PC-3 (cell line): ENCODE measurements around the gene ACTL7A. TPM values are rescaled to one million over a fixed set of nuclear protein-coding genes. Genes with fewer than 3 reads are reported as not detected.

Experiments
- ATAC-seq: fragments of 200-7000 bp; cut with Tn5 transposase; 2 replicates; pipeline ENCODE4 v1.9.1; 2020; ENCODE audit warnings: mild to moderate bottlenecking, moderate library complexity
- BruUV-seq: library from RNA; stranded (reverse); fragments of 400-500 nt; replicated peaks from 2 replicates; lab custom pipeline; 2021; lab: Mats Ljungman, UMichigan
- CTCF ChIA-PET: fragments of 300-600 bp; sonication (Branson Sonifier 250); formaldehyde crosslinking; loops from one replicate; lab custom pipeline; 2022; ENCODE audit warnings: antibody characterized with exemption; lab: Charles Lee
- POLR2A ChIA-PET: fragments of 300-600 bp; sonication (Branson Sonifier 250); formaldehyde crosslinking; loops from one replicate; lab custom pipeline; 2022; ENCODE audit warnings: antibody characterized with exemption; ENCODE audit not compliant: unreplicated experiment; lab: Charles Lee
- DNase-seq: peaks from one replicate; pipeline ENCODE4 v3.0.0-alpha.2; 2015
- H2AFZ ChIP-seq: fragments of 300-600 bp; sonication (generic); 2 replicates; pipeline ENCODE4 v1.6.0; 2016; ENCODE audit warnings: antibody characterized with exemption, low read length
- H3F3A ChIP-seq: fragments of 300-600 bp; sonication (generic); one replicate; pipeline ENCODE4 v1.6.0; 2017; ENCODE audit warnings: antibody characterized with exemption, low read length, control low read depth, mild to moderate bottlenecking; ENCODE audit not compliant: unreplicated experiment
- H3K27ac ChIP-seq: fragments of 300-600 bp; sonication (generic); 2 replicates; pipeline ENCODE4 v1.5.1; 2016; ENCODE audit warnings: mild to moderate bottlenecking, low read length
- H3K27me3 ChIP-seq: fragments of 300-600 bp; sonication (generic); 2 replicates; pipeline ENCODE4 v1.6.1; 2016; ENCODE audit warnings: low read length, mixed read lengths
- H3K36me3 ChIP-seq: fragments of 300-600 bp; sonication (generic); 2 replicates; pipeline ENCODE4 v1.6.1; 2016; ENCODE audit warnings: low read depth, mixed run types, low read length, mixed read lengths
- H3K4me1 ChIP-seq: fragments of 300-600 bp; sonication (generic); 2 replicates; pipeline ENCODE4 v1.5.1; 2016; ENCODE audit warnings: low read length; ENCODE audit not compliant: insufficient read depth
- H3K4me2 ChIP-seq: fragments of 300-600 bp; sonication (generic); 2 replicates; pipeline ENCODE4 v1.6.0; 2016; ENCODE audit warnings: low read length
- H3K4me3 ChIP-seq: fragments of 300-600 bp; sonication (generic); 2 replicates; pipeline ENCODE4 v1.5.1; 2016; ENCODE audit warnings: mild to moderate bottlenecking, low read length, mixed read lengths
- H3K79me2 ChIP-seq: fragments of 300-600 bp; sonication (generic); 2 replicates; pipeline ENCODE4 v1.6.1; 2017; ENCODE audit warnings: low read length, mixed read lengths
- H3K9ac ChIP-seq: fragments of 300-600 bp; sonication (generic); 2 replicates; pipeline ENCODE4 v1.6.0; 2016; ENCODE audit warnings: mild to moderate bottlenecking, low read length
- H3K9me2 ChIP-seq: fragments of 300-600 bp; sonication (generic); replicated peaks from 2 replicates; pipeline ENCODE4 v1.6.1; 2016; ENCODE audit warnings: mixed run types, low read length, mixed read lengths
- H3K9me3 ChIP-seq: fragments of 300-600 bp; sonication (generic); 2 replicates; pipeline ENCODE4 v1.6.1; 2016; ENCODE audit warnings: low read length, mixed read lengths
- H4K20me1 ChIP-seq: fragments of 300-600 bp; sonication (generic); 2 replicates; pipeline ENCODE4 v1.6.1; 2016; ENCODE audit warnings: low read length, mixed read lengths
- EZH2 ChIP-seq: fragments of 300-600 bp; sonication (generic); IDR thresholded peaks from one replicate; pipeline ENCODE4 v1.6.1; 2017; ENCODE audit warnings: antibody characterized with exemption, mild to moderate bottlenecking, low read length; ENCODE audit not compliant: unreplicated experiment
- EZH2phosphoT487 ChIP-seq: fragments of 300-600 bp; sonication (generic); IDR thresholded peaks from 2 replicates; pipeline ENCODE4 v1.6.1; 2018; ENCODE audit warnings: mild to moderate bottlenecking, antibody characterized with exemption, low read length, borderline replicate concordance
- intact Hi-C: fragments of 100-400 bp; cut with micrococcal nuclease; formaldehyde crosslinking; loops from 2 replicates; pipeline ENCODE4 v1.9.0; 2023
- total RNA-seq: library from RNA; depleted of rRNA; stranded (reverse); fragments of >200 nt; gene quantifications from 2 replicates; pipeline ENCODE4 v1.2.3, GENCODE V29; 2014
- TF ChIP-seq, protein P1 (sequence below): fragments of 300-600 bp; sonication (generic); conservative IDR thresholded peaks from 2 replicates; pipeline ENCODE4 v1.5.1; 2017; ENCODE audit warnings: antibody characterized with exemption, low read depth, mild to moderate bottlenecking, low read length

Gene ACTL7A
- total RNA-seq, 1 experiment from 2014 or later, result not detected

GRCh38 chr9:108864446-108864845, 2.4 kb downstream of the ACTL7A start:
- TF ChIP-seq EZH2, result no peak
- TF ChIP-seq, protein P1, sequence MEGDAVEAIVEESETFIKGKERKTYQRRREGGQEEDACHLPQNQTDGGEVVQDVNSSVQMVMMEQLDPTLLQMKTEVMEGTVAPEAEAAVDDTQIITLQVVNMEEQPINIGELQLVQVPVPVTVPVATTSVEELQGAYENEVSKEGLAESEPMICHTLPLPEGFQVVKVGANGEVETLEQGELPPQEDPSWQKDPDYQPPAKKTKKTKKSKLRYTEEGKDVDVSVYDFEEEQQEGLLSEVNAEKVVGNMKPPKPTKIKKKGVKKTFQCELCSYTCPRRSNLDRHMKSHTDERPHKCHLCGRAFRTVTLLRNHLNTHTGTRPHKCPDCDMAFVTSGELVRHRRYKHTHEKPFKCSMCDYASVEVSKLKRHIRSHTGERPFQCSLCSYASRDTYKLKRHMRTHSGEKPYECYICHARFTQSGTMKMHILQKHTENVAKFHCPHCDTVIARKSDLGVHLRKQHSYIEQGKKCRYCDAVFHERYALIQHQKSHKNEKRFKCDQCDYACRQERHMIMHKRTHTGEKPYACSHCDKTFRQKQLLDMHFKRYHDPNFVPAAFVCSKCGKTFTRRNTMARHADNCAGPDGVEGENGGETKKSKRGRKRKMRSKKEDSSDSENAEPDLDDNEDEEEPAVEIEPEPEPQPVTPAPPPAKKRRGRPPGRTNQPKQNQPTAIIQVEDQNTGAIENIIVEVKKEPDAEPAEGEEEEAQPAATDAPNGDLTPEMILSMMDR, result no peak
- no peak for TF ChIP-seq EZH2phosphoT487
- intact Hi-C loops, result no loop called here
- H3K27ac ChIP-seq, result no peak overlapping the region
- no peaks in the 10 kb centered on the region for H3K9me2 ChIP-seq
- H3K4me1 ChIP-seq, result peaks cover 7% of the 10 kb centered on the region
- DNase-seq (no peak), ATAC-seq (no peak)
- no peak overlapping the region for H2AFZ ChIP-seq
- no peak overlapping the region for H3K4me3 ChIP-seq
- CTCF ChIA-PET, result no interaction called here
- no peaks in the 10 kb centered on the region for H3K79me2 ChIP-seq
- H3K4me2 ChIP-seq, result no peak overlapping the region
- no TSS peak for BruUV-seq
- H4K20me1 ChIP-seq, result no peaks in the 10 kb centered on the region
- no peaks in the 10 kb centered on the region for H3K36me3 ChIP-seq
- no peaks in the 10 kb centered on the region for H3K27me3 ChIP-seq
- no peaks in the 10 kb centered on the region for H3F3A ChIP-seq
- no peaks in the 10 kb centered on the region for H3K9me3 ChIP-seq
- POLR2A ChIA-PET, result no interaction called here
- no peak overlapping the region for H3K9ac ChIP-seq

GRCh38 chr9:108865037-108865436, 3.0 kb downstream of the ACTL7A start:
- TF ChIP-seq, protein P1, result no peak
- TF ChIP-seq EZH2phosphoT487 (no peak), EZH2 (no peak)

GRCh38 chr9:108866001-108866420, 3.9 kb downstream of the ACTL7A start:
- Histone ChIP-seq H3K79me2 (no peaks in the 10 kb centered on the region), H2AFZ (no peak overlapping the region), H3K9me3 (no peaks in the 10 kb centered on the region), H3F3A (no peaks in the 10 kb centered on the region), H3K27me3 (no peaks in the 10 kb centered on the region), H3K9ac (no peak overlapping the region), H3K9me2 (no peaks in the 10 kb centered on the region), H3K4me1 (peaks cover 11% of the 10 kb centered on the region), H3K4me2 (no peak overlapping the region), H3K4me3 (no peak overlapping the region), H4K20me1 (no peaks in the 10 kb centered on the region), H3K36me3 (no peaks in the 10 kb centered on the region), H3K27ac (no peak overlapping the region)
- DNase-seq (no peak), ATAC-seq (no peak)
- BruUV-seq, result no TSS peak
- POLR2A ChIA-PET, result no interaction called here
- CTCF ChIA-PET, result no interaction called here
- intact Hi-C loops, result no loop called here
- no peak for TF ChIP-seq EZH2phosphoT487
- no peak for TF ChIP-seq EZH2
- TF ChIP-seq, protein P1, result no peak

More at GRCh38 chr9:108865037-108865436, 3.0 kb downstream of the ACTL7A start:
- H3K4me3 ChIP-seq, result no peak overlapping the region
- no peak overlapping the region for H3K9ac ChIP-seq
- ChIA-PET POLR2A (no interaction called here), CTCF (no interaction called here)
- intact Hi-C loops, result no loop called here
- H3F3A ChIP-seq, result no peaks in the 10 kb centered on the region
- H3K27ac ChIP-seq, result no peak overlapping the region
- H3K79me2 ChIP-seq, result no peaks in the 10 kb centered on the region
- no peaks in the 10 kb centered on the region for H3K9me3 ChIP-seq
- no peaks in the 10 kb centered on the region for H3K36me3 ChIP-seq
- no peak for DNase-seq
- H3K4me2 ChIP-seq, result no peak overlapping the region
- peaks cover 11% of the 10 kb centered on the region for H3K4me1 ChIP-seq
- H3K9me2 ChIP-seq, result no peaks in the 10 kb centered on the region
- BruUV-seq, result no TSS peak
- no peaks in the 10 kb centered on the region for H3K27me3 ChIP-seq
- H2AFZ ChIP-seq, result no peak overlapping the region
- no peak for ATAC-seq
- H4K20me1 ChIP-seq, result no peaks in the 10 kb centered on the region
